ENCODE results near the gene IQCF2.
A peak's percentile ranks its signal among the peaks of the same experiment; 100 is the strongest.
"Not testable (repeated sequence)": the region's sequence is repeated elsewhere in the genome, so short reads cannot be mapped to it uniquely, and the experiment has no call there.

IQCF2 gene

GRCh38 chr3:51868896-51869295, 7.5 kb downstream of the IQCF2 start:
- not testable (repeated sequence) for DNase-seq (ENCODE audit: low spot score in 2 of 2); H3K4me3 Mint-ChIP-seq; ATAC-seq

GRCh38 chr3:51869304-51869703, 7.9 kb downstream of the IQCF2 start:
- no peaks in the 10 kb centered on the region for H3K9me3 Mint-ChIP-seq
- H3K4me1 Mint-ChIP-seq = peaks cover 3% of the 10 kb centered on the region
- H3K4me3 Mint-ChIP-seq = no peak overlapping the region
- ATAC-seq (no peak), DNase-seq (ENCODE audit: low spot score in 2 of 2) (no peak)
- no peak overlapping the region for H3K27ac Mint-ChIP-seq
- H3K36me3 Mint-ChIP-seq = no peaks in the 10 kb centered on the region

More at GRCh38 chr3:51868896-51869295, 7.5 kb downstream of the IQCF2 start:
- H3K4me1 Mint-ChIP-seq, H3K36me3 Mint-ChIP-seq, H3K27ac Mint-ChIP-seq, H3K9me3 Mint-ChIP-seq: not testable (repeated sequence)

- Mint-ChIP-seq H3K4me3 (no peak overlapping the region), H3K27ac (no peak overlapping the region), H3K36me3 (no peaks in the 10 kb centered on the region), H3K9me3 (no peaks in the 10 kb centered on the region), H3K4me1 (peaks cover 9% of the 10 kb centered on the region)
- DNase-seq (ENCODE audit: low spot score in 2 of 2) (no peak), ATAC-seq (no peak)
Observed at GRCh38 chr3:51873253-51873766, 11.9 kb downstream of the IQCF2 start.

- Mint-ChIP-seq H3K4me3 (no peak overlapping the region), H3K4me1 (peaks cover 9% of the 10 kb centered on the region), H3K9me3 (no peaks in the 10 kb centered on the region), H3K27ac (no peak overlapping the region), H3K36me3 (no peaks in the 10 kb centered on the region)
- ATAC-seq (no peak), DNase-seq (ENCODE audit: low spot score in 2 of 2) (no peak)
Observed at GRCh38 chr3:51873876-51874275, 12.5 kb downstream of the IQCF2 start.

GRCh38 chr3:51874411-51874810, 13.0 kb downstream of the IQCF2 start:
- Mint-ChIP-seq H3K4me3 (no peak overlapping the region), H3K4me1 (peaks cover 9% of the 10 kb centered on the region), H3K36me3 (no peaks in the 10 kb centered on the region), H3K9me3 (no peaks in the 10 kb centered on the region), H3K27ac (no peak overlapping the region)
- ATAC-seq = no peak
- DNase-seq (ENCODE audit: low spot score in 2 of 2) = no peak

- Mint-ChIP-seq H3K4me3 (no peak overlapping the region), H3K4me1 (peaks cover 9% of the 10 kb centered on the region), H3K27ac (no peak overlapping the region), H3K9me3 (no peaks in the 10 kb centered on the region), H3K36me3 (no peaks in the 10 kb centered on the region)
- DNase-seq (ENCODE audit: low spot score in 2 of 2) = no peak
- peak; percentile 24 for ATAC-seq
Observed at GRCh38 chr3:51874889-51875288, 13.5 kb downstream of the IQCF2 start.

- DNase-seq (ENCODE audit: low spot score in 2 of 2) = no peak
- Mint-ChIP-seq H3K4me1 (peaks cover 9% of the 10 kb centered on the region), H3K36me3 (no peaks in the 10 kb centered on the region), H3K27ac (no peak within 1 kb of the TSS), H3K9me3 (no peaks in the 10 kb centered on the region), H3K4me3 (no peak within 1 kb of the TSS)
- ATAC-seq = no peak
Observed at GRCh38 chr3:51875501-51875900, 14.1 kb downstream of the IQCF2 start, which contains the start of gene IQCF5. Gene IQCF5 (minus strand): TSS chr3:51875601. CDS start chr3:51875531, 70 bp downstream.

- ATAC-seq (no peak), DNase-seq (ENCODE audit: low spot score in 2 of 2) (peak in 1 of 2 donors; percentile 37)
- Mint-ChIP-seq H3K9me3 (no peaks in the 10 kb centered on the region), H3K27ac (no peak overlapping the region), H3K36me3 (no peaks in the 10 kb centered on the region), H3K4me1 (peaks cover 9% of the 10 kb centered on the region), H3K4me3 (no peak overlapping the region)
Observed at GRCh38 chr3:51876186-51876585, 14.8 kb downstream of the IQCF2 start.

GRCh38 chr3:51879937-51880336, 18.5 kb downstream of the IQCF2 start:
- DNase-seq (ENCODE audit: low spot score in 2 of 2) (no peak), ATAC-seq (no peak)
- H3K27ac Mint-ChIP-seq = no peak overlapping the region
- no peak overlapping the region for H3K4me3 Mint-ChIP-seq
- H3K9me3 Mint-ChIP-seq = no peaks in the 10 kb centered on the region
- H3K36me3 Mint-ChIP-seq = no peaks in the 10 kb centered on the region
- H3K4me1 Mint-ChIP-seq = no peaks in the 10 kb centered on the region

- Mint-ChIP-seq H3K27ac (no peak overlapping the region), H3K4me1 (peaks cover 4% of the 10 kb centered on the region), H3K36me3 (no peaks in the 10 kb centered on the region), H3K9me3 (no peaks in the 10 kb centered on the region), H3K4me3 (no peak overlapping the region)
- DNase-seq (ENCODE audit: low spot score in 2 of 2) (peak in 1 of 2 donors; percentile 1), ATAC-seq (peak; percentile 91)
Observed at GRCh38 chr3:51886447-51886846, 25.0 kb downstream of the IQCF2 start.

- Mint-ChIP-seq H3K36me3 (no peaks in the 10 kb centered on the region), H3K27ac (no peak overlapping the region), H3K4me1 (peaks cover 11% of the 10 kb centered on the region), H3K4me3 (no peak overlapping the region), H3K9me3 (no peaks in the 10 kb centered on the region)
- peak in 1 of 2 donors; percentile 28 for DNase-seq (ENCODE audit: low spot score in 2 of 2)
- ATAC-seq = no peak
Observed at GRCh38 chr3:51887620-51888019, 26.2 kb downstream of the IQCF2 start.

- peaks cover 11% of the 10 kb centered on the region for H3K4me1 Mint-ChIP-seq
- H3K4me3 Mint-ChIP-seq = no peak overlapping the region
- DNase-seq (ENCODE audit: low spot score in 2 of 2) = peak in 1 of 2 donors; percentile 22
- no peaks in the 10 kb centered on the region for H3K9me3 Mint-ChIP-seq
- no peak overlapping the region for H3K27ac Mint-ChIP-seq
- no peak for ATAC-seq
- no peaks in the 10 kb centered on the region for H3K36me3 Mint-ChIP-seq
Observed at GRCh38 chr3:51888463-51889105, 27.2 kb downstream of the IQCF2 start.

GRCh38 chr3:51891242-51892039, 30.0 kb downstream of the IQCF2 start:
- H3K4me1 Mint-ChIP-seq = peaks cover 11% of the 10 kb centered on the region
- no peaks in the 10 kb centered on the region for H3K9me3 Mint-ChIP-seq
- H3K4me3 Mint-ChIP-seq = no peak overlapping the region
- no peaks in the 10 kb centered on the region for H3K36me3 Mint-ChIP-seq
- no peak for ATAC-seq
- no peak overlapping the region for H3K27ac Mint-ChIP-seq
- peak in 1 of 2 donors; percentile 43 for DNase-seq (ENCODE audit: low spot score in 2 of 2)

GRCh38 chr3:51894391-51894790, 33.0 kb downstream of the IQCF2 start:
- no peak overlapping the region for H3K4me3 Mint-ChIP-seq
- ATAC-seq (no peak), DNase-seq (ENCODE audit: low spot score in 2 of 2) (no peak)
- H3K9me3 Mint-ChIP-seq = no peaks in the 10 kb centered on the region
- no peaks in the 10 kb centered on the region for H3K36me3 Mint-ChIP-seq
- H3K27ac Mint-ChIP-seq = no peak overlapping the region
- peaks cover 11% of the 10 kb centered on the region for H3K4me1 Mint-ChIP-seq

- Mint-ChIP-seq H3K4me1 (peaks cover 11% of the 10 kb centered on the region), H3K9me3 (no peaks in the 10 kb centered on the region), H3K27ac (no peak overlapping the region), H3K4me3 (no peak overlapping the region), H3K36me3 (no peaks in the 10 kb centered on the region)
- DNase-seq (ENCODE audit: low spot score in 2 of 2) = no peak
- ATAC-seq = no peak
Observed at GRCh38 chr3:51894939-51895338, 33.5 kb downstream of the IQCF2 start.

All from stimulated activated effector memory CD8-positive, alpha-beta T cell treated with anti-CD3 and anti-CD28 coated beads, Interleukin-12 subunit alpha, Interleukin-12 subunit beta, amount 100 ng/mL, for 72 hours (primary cell).